Measurements from ENCODE around the gene IMMP2L.
"Not testable (repeated sequence)": the region's sequence is repeated elsewhere in the genome, so short reads cannot be mapped to it uniquely, and the experiment has no call there.

The IMMP2L gene

DNA sequence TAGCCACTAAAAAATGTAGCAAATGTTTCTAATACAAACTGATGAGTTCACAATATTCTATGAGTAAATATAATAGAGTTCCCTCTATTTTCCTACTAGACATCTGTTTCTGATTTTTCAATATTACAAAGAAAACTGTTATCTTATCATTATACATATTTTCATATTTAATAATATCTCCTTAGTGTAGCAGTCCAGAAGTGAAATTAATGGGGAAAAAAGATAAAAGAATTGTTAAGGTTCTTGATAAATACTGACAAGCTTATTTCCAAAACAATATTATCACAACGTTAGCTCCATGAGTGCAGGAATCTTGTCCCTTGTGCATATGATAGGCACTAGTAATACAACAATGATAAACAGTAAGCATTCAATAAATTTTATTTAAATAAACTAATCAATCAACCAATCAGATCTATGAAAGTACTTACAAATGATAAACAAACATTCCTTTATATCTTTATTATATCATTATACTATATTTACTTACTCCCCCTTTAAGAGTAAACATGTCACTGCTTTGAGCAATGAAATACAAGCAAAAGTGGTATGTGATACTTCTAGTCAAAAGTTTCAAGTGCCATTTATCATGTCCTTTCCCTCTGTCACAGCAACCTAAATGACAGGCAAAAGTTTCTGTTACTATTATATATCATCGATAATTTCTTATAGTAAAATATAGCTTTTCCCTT, 103.1 kb downstream of the IMMP2L start:
- no peak for DNase-seq

DNA sequence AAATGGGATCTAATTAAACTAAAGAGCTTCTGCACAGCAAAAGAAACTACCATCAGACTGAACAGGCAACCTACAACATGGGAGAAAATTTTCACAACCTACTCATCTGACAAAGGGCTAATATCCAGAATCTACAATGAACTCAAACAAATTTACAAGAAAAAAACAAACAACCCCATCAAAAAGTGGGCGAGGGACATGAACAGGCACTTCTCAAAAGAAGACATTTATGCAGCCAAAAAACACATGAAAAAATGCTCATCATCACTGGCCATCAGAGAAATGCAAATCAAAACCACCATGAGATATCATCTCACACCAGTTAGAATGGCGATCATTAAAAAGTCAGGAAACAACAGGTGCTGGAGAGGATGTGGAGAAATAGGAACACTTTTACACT, 111.6 kb downstream of the IMMP2L start:
- DNase-seq = not testable (repeated sequence)

DNA sequence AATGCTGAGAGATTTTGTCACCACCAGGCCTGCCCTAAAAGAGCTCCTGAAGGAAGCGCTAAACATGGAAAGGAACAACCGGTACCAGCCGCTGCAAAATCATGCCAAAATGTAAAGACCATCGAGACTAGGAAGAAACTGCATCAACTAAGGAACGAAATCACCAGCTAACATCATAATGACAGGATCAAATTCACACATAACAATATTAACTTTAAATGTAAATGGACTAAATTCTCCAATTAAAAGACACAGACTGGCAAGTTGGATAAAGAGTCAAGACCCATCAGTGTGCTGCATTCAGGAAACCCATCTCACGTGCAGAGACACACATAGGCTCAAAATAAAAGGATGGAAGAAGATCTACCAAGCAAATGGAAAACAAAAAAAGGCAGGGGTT, 114.8 kb downstream of the IMMP2L start:
- not testable (repeated sequence) for DNase-seq

DNA sequence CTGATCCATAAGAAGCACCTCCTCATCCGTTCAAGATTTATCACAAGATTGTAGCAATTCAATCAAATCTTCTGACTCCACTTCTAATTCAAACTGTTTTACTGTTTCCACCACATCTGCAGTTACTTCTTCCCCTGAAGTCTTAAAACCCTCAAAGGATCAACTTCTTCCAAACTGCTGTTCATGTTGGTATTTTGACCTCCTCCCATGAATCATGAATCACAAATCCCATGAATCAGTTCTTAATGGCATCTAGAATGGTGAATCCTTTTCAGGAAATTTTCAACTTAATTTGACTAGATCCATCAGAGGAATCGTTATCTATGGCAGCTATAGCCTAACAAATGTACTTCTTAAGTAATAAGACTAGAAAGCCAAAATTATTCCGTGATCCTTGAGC, 122.3 kb downstream of the IMMP2L start:
- DNase-seq = no peak

DNA sequence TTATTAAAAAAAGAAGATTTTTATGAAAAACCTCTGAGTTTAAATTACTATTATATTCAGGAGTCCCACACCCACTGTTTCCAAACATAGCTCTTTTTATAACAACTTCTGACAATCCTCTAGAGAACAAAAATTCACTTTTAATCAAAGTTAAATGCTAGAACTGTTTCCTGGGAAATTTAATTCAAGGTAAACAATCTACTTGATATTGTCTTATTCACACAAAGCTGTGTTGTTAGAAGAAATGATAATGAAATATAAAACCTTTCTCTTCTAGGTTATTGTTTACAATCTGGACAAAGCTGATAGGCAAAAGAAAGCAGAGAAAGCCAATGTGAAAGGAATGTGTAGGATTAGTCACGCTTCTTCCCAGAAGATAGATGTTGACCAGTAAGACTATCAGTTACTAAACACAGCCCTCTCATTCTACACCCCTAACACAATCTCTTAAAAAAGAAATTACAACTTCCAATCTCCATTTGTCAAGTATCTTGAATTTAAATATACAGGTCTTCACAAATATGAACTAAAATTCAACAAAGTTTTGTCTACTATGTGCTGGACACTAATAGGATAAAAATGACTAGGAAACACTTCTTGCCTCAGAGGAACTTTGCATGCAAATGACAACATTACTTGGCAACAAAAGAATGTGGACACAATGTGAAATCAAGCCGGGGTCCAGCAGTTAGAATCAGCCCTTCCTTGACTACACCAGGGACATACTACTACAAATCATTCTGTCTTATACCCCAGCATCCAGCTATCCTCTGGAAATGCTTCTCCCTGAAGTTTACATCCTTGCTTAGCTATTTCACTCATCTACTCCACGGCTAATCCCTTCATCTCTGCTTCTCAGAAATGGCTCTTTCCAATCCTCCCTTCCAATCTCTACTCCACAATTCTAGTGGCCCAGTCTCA, 123.7 kb downstream of the IMMP2L start:
- DNase-seq = no peak

DNA sequence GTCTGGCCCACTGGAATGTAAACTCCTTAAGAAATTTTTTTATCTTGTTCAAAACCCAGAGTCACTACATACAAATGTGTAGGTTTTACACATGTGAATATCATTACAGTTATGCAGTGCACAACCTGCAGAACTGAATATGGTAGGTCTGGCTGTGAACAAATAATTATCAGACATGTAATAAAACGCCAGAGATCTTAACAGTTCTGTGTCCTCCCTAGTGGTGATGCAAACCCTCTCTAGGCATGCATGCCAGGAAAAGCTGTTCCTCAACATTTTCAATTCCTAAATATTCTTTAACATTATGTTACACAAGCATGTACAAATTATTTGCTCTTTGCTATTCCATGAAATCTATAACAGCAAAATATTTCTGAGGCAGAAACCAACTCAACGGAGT, 124.6 kb downstream of the IMMP2L start:
- no peak for DNase-seq

DNA sequence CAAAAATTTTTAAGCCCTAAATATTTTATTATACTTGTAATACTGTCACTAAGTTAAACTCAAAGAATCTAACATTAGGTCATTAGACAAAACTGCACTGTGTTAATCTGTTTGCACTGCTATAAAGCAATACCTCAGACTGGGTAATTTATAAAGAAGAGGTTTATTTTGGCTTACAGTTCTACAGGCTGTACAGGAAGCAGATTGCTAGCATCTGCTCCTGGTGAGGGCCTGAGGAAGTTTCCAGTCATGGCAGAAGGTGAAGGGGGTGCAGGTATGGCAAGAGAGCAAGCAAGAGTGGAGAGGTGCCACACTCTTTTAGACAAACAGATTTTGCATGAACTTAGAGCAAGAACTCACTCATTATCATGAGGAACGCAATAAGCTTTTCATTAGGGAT, 125.7 kb downstream of the IMMP2L start:
- no peak for DNase-seq

DNA sequence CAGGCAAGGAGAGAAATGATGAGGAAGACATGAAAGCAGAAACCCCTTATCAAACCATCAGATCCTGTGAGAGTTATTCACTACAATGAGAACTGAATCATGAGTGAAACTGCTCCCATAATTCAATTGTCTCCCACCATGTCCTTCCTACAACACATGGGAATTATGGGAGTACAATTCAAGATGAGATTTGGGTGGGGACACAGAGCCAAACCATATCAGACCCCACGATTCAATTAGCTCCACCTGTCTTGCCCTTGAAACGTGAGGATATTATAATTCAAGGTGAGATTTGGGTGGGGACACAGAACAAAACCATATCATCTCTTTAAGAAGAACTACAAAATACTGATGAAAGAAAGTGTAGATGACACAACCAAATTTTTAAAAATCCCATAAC, 128.9 kb downstream of the IMMP2L start:
- DNase-seq = no peak

DNA sequence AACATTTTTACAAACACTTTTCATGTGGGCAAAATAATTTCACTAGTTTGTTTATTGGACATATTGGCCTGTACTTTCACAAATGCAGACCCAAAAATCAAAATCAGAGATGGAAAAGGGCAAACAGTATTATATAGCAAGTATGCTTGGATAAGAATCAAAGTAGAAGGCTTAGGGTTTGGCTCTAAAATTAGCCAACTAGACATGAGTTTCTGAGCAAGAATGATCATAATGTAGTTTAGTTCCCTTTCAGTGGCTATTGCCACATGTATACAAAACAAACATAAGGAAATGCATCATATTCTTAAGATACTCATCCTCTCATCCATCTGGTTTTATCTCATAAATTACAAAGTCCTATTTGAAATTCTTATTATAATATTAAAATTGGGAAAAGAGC, 132.5 kb downstream of the IMMP2L start:
- DNase-seq = no peak

DNA sequence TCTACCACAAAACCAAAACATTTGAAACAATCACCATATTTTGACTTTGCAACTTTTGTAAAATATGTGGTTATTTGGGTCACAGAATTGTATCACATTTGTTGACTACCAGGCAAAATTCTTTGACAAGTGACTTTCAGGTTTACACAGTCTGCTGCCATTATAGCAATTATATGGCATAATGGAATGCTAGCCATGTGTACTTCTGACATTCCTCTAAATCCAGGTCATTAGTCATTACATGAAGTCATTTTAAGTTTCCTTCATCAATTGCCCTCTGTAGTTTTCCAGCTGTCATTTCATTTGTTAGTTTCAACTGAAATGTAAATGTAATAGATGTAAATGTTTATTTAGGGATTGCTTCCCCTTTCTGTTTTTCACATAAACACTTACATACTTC, 137.5 kb downstream of the IMMP2L start:
- DNase-seq = no peak

DNA sequence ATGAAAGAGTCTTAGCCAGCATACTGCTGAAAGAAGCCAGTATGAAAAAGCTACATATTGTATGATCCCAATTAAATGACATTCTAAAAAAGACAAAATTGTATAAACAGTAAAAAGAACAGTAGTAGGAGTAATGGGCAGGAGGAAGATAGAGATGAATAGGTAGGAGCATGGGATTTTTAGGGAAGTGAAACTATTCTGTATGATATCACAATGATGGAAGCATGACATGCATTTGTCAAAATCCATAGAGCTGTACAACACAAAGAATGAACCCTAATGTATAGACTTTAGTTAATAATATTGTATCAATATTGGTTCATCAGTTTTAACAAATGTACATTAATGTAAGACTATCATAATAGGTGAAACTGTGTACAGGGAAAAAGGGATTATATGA, 147.9 kb downstream of the IMMP2L start:
- DNase-seq = no peak

DNA sequence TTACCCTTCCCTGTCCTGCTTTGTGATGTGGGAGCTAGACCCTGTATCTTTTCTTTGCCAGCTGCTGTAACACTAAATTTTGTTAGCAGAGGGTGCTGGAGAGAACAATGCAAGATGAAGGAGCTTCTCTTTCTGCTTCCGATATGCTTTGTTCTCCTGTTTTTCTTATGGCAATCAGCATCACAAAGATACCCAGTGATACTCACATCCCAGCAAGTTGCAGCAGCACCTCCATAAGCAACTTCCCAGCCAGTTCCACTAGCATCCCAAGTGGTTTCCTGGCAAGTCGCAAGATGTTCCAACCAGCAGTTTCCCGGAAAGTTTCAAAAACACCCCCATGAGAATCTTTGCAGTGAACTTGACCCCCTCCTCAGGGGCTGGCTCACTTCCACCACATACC, 148.6 kb downstream of the IMMP2L start:
- no peak for DNase-seq

DNA sequence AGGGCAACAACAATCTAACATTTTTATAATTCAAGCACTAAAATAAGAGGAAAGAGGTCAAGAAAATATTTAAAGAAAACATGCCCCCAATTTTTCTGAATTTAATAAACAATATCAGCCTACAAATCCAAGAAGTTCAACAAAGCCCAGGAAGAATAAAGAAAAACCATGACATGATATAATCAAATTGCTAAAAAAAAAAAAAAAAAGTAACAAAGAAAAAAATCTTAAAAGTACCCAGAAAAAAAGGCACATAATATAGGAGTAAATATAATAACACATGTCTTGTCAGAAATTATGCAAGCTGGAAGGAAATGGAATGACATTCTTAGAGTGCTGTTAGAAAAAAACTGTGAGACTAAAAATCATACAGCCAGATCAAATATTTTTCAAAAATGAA, 151.4 kb downstream of the IMMP2L start:
- DNase-seq = no peak

DNA sequence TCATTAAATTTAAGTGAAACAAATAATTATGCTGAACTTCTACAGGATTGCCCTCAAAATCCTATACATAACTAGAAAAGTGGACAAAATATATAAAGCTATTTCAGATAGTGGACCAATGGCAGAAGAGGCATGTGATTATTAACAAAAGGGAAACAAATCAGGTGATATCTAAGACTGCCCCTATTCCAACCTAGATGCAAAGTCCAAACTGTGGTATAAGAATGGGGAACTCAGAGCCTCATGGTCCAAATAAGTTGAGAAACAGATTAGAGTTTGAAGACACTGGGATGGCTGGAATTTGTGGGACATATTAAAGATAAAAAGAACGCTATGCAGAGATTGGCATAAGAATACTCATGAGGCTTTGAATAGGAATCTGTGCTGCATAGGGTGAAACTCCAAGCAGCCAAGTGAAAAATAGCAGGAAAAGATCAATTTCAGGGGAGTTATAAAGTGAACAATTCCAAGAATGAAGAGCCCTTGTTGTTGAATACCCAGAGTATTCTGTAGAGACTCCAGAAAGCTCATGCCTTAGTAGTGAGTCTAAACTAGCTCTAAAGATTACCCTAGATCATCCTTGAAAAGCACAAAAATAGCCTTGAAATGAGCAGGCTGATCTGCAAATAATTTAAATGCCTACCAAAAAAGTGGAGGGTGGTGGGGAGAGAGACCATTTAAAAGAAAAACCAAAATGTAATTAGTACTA, 152.4 kb downstream of the IMMP2L start:
- no peak for DNase-seq

DNA sequence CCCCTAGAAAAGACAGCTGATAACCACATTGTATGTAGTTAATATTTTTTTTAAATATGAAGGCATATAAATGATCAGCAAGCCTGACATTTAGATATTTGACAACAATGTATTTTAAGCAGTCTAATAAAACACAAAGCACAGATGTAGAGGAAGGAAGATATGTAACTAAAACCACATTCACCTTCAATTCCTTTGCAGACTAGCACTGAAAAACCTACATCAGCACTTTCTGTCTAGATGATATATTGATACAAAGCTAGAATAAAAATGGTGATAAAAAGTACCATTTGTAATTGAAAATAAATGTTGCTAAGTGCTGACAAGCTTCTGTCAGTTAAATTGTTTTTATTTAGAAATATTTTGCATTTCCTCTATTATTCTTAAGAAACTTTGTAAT, 153.6 kb downstream of the IMMP2L start:
- DNase-seq = no peak

DNA sequence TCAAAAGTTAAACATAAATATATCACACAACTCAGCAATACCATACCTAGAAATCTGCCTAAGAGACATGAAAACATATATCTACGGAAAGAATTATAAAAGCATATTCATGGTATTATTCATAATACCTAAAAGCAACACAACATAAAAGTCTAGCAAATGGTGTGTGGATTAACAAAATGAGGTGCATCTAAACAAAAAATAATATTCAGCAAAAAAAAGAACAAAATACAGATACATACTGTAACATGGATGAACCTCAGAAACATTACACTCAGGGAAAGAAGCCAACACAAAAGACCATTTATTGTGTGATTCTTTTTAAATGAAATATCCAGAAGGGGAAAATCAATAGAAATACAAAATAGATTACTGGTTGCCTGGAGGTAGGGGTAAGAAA, 155.0 kb downstream of the IMMP2L start:
- DNase-seq = no peak

DNA sequence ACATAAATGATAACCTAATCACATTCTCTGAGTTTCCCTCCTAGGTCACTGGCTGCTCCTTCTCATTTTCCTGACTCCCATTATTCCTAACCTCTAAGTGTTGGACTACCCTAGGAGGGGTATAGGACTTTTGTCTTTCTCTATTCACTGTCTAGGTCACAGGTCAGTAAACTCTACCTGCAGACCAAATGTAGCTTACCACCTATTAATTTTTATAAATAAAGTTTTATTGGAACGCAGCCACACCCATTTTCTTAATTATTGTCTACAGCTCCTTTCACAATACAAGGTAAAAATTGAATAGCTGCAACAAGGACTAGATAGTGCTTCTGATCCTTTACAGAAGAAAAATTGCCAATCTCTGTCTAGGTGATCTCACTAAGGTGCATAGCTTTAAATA, 156.7 kb downstream of the IMMP2L start:
- no peak for DNase-seq

DNA sequence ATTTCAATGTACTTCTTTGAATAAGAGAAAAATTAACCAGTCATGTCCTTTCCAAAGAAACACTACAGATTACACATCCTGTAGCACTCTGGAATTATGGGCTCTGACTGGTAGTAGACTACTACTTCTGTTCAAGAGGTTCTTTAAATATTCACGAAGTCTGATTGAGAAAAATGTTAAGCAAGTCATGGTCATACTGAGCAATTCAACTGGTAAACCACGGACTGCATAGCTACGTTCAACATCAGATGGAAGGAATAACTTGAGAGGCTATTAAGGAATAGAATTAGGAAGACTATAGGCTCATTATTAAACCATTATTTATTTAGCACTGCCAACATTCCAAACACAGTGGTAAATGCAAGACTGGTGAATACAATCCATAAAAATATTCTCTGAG, 160.8 kb downstream of the IMMP2L start:
- no peak for DNase-seq

DNA sequence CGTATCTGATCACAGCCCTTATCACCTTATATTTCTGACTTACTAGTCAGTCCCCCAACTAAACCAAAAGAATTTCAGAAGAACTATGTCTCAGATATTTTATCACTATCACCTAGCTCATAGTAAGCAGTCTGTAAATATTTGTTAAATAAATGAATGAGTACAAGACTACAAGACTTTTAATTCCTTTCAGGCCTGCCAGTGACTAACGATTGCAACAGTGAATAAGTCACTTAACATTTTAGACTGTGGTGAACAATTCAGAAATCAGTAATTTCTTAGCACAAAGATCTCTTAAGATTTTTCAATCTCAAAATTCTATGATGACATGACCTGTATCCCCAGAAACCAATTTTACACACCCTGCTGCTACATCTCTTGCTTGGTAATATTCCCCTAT, 162.2 kb downstream of the IMMP2L start:
- DNase-seq = no peak

DNA sequence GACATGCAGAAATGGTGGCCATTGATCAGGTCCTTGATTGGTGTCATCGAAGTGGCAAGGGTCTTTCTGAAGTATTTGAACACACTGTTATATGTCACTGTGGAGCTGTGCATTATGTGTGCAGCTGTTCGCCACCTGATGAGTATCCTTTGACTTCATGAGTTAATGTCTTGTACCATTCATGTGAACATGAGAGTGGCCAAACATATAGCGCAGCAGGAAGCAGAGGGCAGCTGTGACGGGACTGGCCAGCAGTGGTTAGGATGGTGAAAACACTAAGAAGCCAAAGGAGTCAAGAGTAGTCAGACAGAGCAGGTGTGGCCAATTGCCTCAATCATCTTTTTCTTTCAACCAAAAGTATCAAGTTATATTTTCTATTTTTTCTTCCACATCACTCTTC, 167.4 kb downstream of the IMMP2L start:
- no peak for DNase-seq

DNA sequence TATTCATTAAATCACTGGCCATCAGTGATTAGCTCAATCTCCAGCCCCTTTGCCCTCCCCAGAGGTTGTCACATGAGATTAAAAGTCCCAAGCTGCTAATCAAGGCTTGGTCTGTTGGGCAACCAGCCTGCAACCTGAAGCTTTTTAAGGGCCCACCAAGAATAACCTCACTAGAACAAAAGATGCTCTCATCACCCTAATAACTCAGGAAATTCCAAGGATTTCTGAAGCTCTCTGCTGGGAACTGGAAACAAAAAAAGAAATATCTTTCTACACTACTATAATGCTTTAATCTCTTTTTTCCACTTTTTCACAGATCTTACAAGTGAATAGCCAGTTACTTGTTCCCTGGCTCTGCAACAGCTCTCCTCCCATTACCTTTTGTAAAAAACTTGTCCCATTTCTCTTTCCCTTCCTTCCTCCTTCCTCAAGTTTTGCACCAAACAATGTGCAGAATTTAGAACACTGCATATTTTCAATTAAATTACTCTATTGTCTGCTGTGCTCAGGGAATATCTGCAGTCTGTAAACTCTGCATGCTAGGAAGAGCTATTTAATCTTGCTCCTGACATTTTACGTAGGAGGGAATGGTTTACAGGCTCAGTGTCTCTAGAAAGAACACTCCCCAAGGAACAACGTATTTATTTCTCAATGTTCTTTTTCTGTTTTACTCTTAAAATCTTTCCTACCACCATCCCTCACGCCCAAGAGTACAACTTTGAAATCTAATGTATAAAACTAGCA, 169.1 kb downstream of the IMMP2L start:
- no peak for DNase-seq

DNA sequence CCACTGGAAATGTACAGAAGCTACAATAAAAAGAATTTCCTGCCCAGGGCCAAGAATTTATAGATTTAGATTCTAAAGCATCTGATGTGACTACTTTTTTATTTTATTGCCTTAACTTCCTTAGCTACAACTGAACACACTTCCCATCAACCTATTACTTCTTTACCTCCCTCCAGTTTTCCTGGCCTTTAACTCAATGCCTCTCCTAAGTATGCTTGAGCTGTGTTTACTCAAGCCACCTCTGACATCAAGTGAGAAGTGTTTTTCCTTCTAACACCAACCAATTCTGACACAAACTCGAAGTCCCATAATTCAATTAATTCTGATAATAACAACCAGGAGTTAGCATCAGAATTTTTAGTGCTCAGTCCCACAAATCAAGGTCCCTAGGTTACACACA, 170.0 kb downstream of the IMMP2L start:
- DNase-seq = no peak

DNA sequence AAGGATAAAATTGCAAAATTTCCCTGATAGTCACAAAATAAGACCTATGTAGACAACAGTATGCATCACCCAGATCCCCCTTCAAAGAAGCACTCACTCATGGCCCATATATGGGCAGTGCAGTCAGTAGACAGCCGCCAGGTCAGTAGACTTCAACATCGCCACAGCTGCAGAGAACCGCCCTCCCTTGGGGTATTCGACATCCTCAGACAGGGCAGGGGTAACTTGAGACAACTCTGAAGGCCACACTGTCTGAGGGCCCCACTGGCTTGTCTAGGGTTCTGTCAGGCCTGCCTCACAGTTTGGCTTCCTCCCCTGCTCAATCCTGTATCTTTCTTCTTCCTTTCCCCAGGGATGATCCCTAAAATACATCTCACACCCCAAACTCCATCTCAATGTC, 172.3 kb downstream of the IMMP2L start:
- no peak for DNase-seq

All from stimulated activated naive CD4-positive, alpha-beta T cell (primary cell).